SK-N-SH (cell line): ENCODE measurements around the gene CHST10. TPM values are rescaled to one million over a fixed set of nuclear protein-coding genes. Genes with fewer than 3 reads are reported as not detected.

Experiments used
- CTCF ChIA-PET: fragments of 300-600, 350-600 bp; formaldehyde crosslinking; extraction: SDS; loops from one replicate; lab custom pipeline; 2021; lab: Yijun Ruan, JAX
- POLR2A ChIA-PET: fragments of 350-600 bp; sonication (Branson Sonifier 250); formaldehyde crosslinking; extraction: SDS; loops from one replicate; lab custom pipeline; 2020; ENCODE audit warnings: antibody characterized with exemption, inconsistent platforms; lab: Yijun Ruan, JAX
- DNase-seq: peaks from one replicate; pipeline ENCODE4 v3.0.0; 2012
- H2AFZ ChIP-seq: fragments of 200-600 bp; sonication (generic); 2 replicates; pipeline ENCODE4 v1.8.1; 2016; ENCODE audit warnings: antibody characterized with exemption, mild to moderate bottlenecking, low read depth
- H3F3A ChIP-seq: fragments of 200-600 bp; sonication (generic); replicated peaks from 2 replicates; pipeline ENCODE3; 2016; ENCODE audit warnings: antibody characterized with exemption, mild to moderate bottlenecking; ENCODE audit not compliant: insufficient read depth
- H3K27ac ChIP-seq, 2 experiments: fragments of 200-500 bp in 1 of 2; fragments of 200-600 bp in 1 of 2; sonication (Bioruptor generic) in 1 of 2; sonication (generic), shearing (Covaris generic) in 1 of 2; 2 replicates each; pipeline versions ENCODE4 v1.5.1 to v1.6.1; 2014 to 2016; ENCODE audit warnings: low read depth in 2 of 2, inconsistent platforms in 1 of 2, low read length in 1 of 2, mild to moderate bottlenecking in 1 of 2, mixed read lengths in 1 of 2
- H3K27me3 ChIP-seq: fragments of 200-600 bp; sonication (generic), shearing (Covaris generic); 2 replicates; pipeline ENCODE4 v1.6.1; 2016; ENCODE audit warnings: mixed run types; ENCODE audit not compliant: insufficient read depth
- H3K36me3 ChIP-seq, 2 experiments: fragments of 200-500 bp in 1 of 2; fragments of 200-600 bp in 1 of 2; sonication (Bioruptor generic) in 1 of 2; sonication (generic) in 1 of 2; replicated peaks in 1 of 2; 2 replicates each; pipeline versions ENCODE3 to v1.5.1; 2014 to 2016; ENCODE audit warnings: low read length in 1 of 2, mild to moderate bottlenecking in 1 of 2; ENCODE audit not compliant: insufficient read depth in 2 of 2, control insufficient read depth in 1 of 2
- H3K4me1 ChIP-seq, 2 experiments: fragments of 200-500 bp in 1 of 2; fragments of 200-600 bp in 1 of 2; sonication (Bioruptor generic) in 1 of 2; sonication (generic), shearing (Covaris generic) in 1 of 2; 2 replicates each; pipeline versions ENCODE4 v1.5.1 to v1.6.1; 2014 to 2016; ENCODE audit warnings: low read depth in 1 of 2, low read length in 1 of 2, mixed run types in 1 of 2; ENCODE audit not compliant: insufficient read depth in 2 of 2, control insufficient read depth in 1 of 2
- H3K4me2 ChIP-seq: fragments of 200-600 bp; sonication (generic), shearing (Covaris generic); 2 replicates; pipeline ENCODE4 v1.6.1; 2017; ENCODE audit warnings: mixed run types
- H3K4me3 ChIP-seq, 2 experiments: fragments of 200-500 bp in 1 of 2; fragments of 200-600 bp in 1 of 2; sonication (Bioruptor generic) in 1 of 2; sonication (generic), shearing (Covaris generic) in 1 of 2; 2 replicates each; pipeline versions ENCODE4 v1.5.1 to v1.8.1; 2014 to 2016; ENCODE audit warnings: low read depth in 2 of 2, inconsistent platforms in 1 of 2, low read length in 1 of 2, mild to moderate bottlenecking in 1 of 2, mixed read lengths in 1 of 2, moderate library complexity in 1 of 2
- H3K79me2 ChIP-seq: fragments of 200-600 bp; sonication (generic); 2 replicates; pipeline ENCODE4 v1.8.1; 2017; ENCODE audit warnings: mild to moderate bottlenecking; ENCODE audit not compliant: insufficient read depth
- H3K9ac ChIP-seq: fragments of 200-600 bp; sonication (generic); 2 replicates; pipeline ENCODE4 v1.6.1; 2017; ENCODE audit warnings: mixed run types
- H3K9me2 ChIP-seq: fragments of 200-600 bp; sonication (generic); 2 replicates; pipeline ENCODE4 v1.6.1; 2017; ENCODE audit warnings: mixed run types
- H3K9me3 ChIP-seq: fragments of 200-600 bp; sonication (generic); 2 replicates; pipeline ENCODE4 v1.6.1; 2017; ENCODE audit warnings: mixed run types, mild to moderate bottlenecking, moderate library complexity
- H4K20me1 ChIP-seq: fragments of 200-600 bp; sonication (generic); 2 replicates; pipeline ENCODE4 v1.6.1; 2017; ENCODE audit warnings: mild to moderate bottlenecking, mixed run types; ENCODE audit not compliant: insufficient read depth
- ELF1 ChIP-seq: IDR thresholded peaks from 2 replicates; pipeline ENCODE4 v1.4.0; 2012
- EZH2phosphoT487 ChIP-seq: fragments of 200-600 bp; sonication (generic); IDR thresholded peaks from 2 replicates; pipeline ENCODE4 v1.6.1; 2017; ENCODE audit warnings: low read depth, mixed run types, mild to moderate bottlenecking, antibody characterized with exemption, moderate library complexity, borderline replicate concordance
- FOXM1 ChIP-seq: IDR thresholded peaks from 2 replicates; pipeline ENCODE4 v1.4.0; 2012; ENCODE audit warnings: low read depth, mild to moderate bottlenecking
- MEF2A ChIP-seq: IDR thresholded peaks from 2 replicates; pipeline ENCODE4 v1.4.0; 2012; ENCODE audit warnings: low read depth, borderline replicate concordance
- NFIC ChIP-seq: IDR thresholded peaks from 2 replicates; pipeline ENCODE4 v1.4.0; 2012; ENCODE audit warnings: borderline replicate concordance
- RAD21 ChIP-seq: IDR thresholded peaks from 2 replicates; pipeline ENCODE4 v1.6.1; 2012; ENCODE audit warnings: mild to moderate bottlenecking, low read length
- RCOR1 ChIP-seq: fragments of 150-350 bp; IDR thresholded peaks from 2 replicates; pipeline ENCODE4 v1.6.1; 2017; ENCODE audit warnings: antibody characterized with exemption, low read length
- RFX5 ChIP-seq: IDR thresholded peaks from 2 replicates; pipeline ENCODE4 v1.6.1; 2012; ENCODE audit warnings: mild to moderate bottlenecking, improper control_type of control experiment, low read length
- TAF1 ChIP-seq: IDR thresholded peaks from 2 replicates; pipeline ENCODE4 v1.6.1; 2012; ENCODE audit warnings: low read depth, mild to moderate bottlenecking, low read length, moderate library complexity, borderline replicate concordance
- YY1 ChIP-seq: IDR thresholded peaks from 2 replicates; pipeline ENCODE4 v1.4.0; 2012; ENCODE audit warnings: low read depth, mild to moderate bottlenecking
- WGBS: methylation state at CpG from one replicate; pipeline ENCODE4 v1.1.6; 2017; ENCODE audit warnings: low lambda C conversion rate; 5-methylcytosine and 5-hydroxymethylcytosine counted together
- polyA plus RNA-seq, 3 experiments: library from polyadenylated mRNA; depleted of rRNA; stranded (reverse); fragments of >200 nt; gene quantifications; 2 replicates each; pipeline ENCODE4 v1.2.3, GENCODE V29; 2012
- TF ChIP-seq, protein P1 (sequence below): fragments of 150-350 bp; IDR thresholded peaks from 2 replicates; pipeline ENCODE4 v1.6.1; 2016; ENCODE audit warnings: mild to moderate bottlenecking, low read depth, low read length

The CHST10 gene
- polyA plus RNA-seq, 1 of the 3 experiments (the other 2 are of a cell fraction) = 17.6 TPM

DNA sequence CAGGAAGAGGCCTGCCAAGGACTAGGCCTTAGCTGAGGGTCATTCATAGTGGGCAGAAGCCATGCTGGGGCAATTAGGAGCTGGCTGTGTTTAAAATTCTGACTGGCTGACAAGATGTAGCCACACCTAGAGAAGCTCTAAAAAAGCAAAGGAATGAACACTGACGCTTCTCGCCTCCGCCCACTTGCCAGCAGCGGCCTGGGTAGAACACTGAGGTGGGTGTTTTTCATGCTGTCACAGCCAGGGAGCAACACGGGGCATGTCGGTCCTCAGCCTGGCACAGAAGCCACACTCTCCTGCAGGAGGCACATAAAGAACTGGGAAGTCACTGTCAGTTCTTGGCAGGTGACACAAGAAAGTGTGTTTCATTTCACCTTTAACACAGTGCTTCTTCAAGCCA, 10.4 kb downstream of the CHST10 start:
- Histone ChIP-seq H3K9me3 (no peaks in the 10 kb centered on the region), H3K27ac (no peak overlapping the region), H3K36me3 (peaks cover 0 to 31% of the 10 kb centered on the region in 2 experiments), H3K9ac (no peak overlapping the region), H3K4me2 (no peak overlapping the region), H3K9me2 (no peaks in the 10 kb centered on the region), H4K20me1 (no peaks in the 10 kb centered on the region), H3F3A (no peaks in the 10 kb centered on the region), H2AFZ (no peak overlapping the region), H3K4me3 (no peak overlapping the region), H3K4me1 (no peaks in the 10 kb centered on the region; a peak in 1 of 4 replicates), H3K27me3 (no peaks in the 10 kb centered on the region), H3K79me2 (no peaks in the 10 kb centered on the region; the same call in 1 of the 2 replicates)
- POLR2A ChIA-PET = interaction anchor here (1.3 kb wide), 1 partner anchor 10 kb away, joined by 6 read pairs; the partner anchor contains the start of gene CHST10
- TF ChIP-seq TAF1 = no peak
- TF ChIP-seq ELF1 = no peak
- no peak for DNase-seq
- WGBS = 93% methylated on average over 5 of the region's 6 CpGs
- CTCF ChIA-PET = interaction anchor here (0.9 to 2.5 kb wide), 2 partner anchors 16 to 145 kb away, joined by 5 to 7 read pairs; no protein-coding TSS in a partner anchor

DNA sequence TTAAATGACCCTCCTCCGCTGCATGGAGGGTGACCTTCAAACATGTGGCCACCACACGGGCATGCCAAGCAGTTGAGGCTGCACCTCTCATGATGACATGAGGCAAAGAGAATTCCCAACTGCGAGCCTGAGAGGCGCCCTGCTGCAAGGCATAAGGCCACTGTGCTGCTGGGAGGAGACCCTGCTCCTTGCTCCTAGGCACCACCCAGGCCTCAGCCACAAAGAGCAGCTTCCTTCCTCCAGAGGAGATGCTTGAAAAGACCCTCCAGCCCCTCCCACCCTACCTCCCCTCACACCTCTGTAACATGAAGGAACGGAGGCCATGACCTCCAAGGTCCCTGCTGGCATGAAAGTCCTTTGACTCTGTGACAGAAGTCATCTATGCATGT, 11.4 kb downstream of the CHST10 start:
- no peak overlapping the region for H2AFZ ChIP-seq
- no peak overlapping the region for H3K9ac ChIP-seq
- no peak for DNase-seq
- H3K4me1 ChIP-seq = no peaks in the 10 kb centered on the region; a peak in 1 of 4 replicates
- H3K4me3 ChIP-seq = no peak overlapping the region
- H3K27ac ChIP-seq = no peak overlapping the region
- H3K27me3 ChIP-seq = no peaks in the 10 kb centered on the region
- H3F3A ChIP-seq = no peaks in the 10 kb centered on the region
- POLR2A ChIA-PET = interaction anchor here (1.3 kb wide), 1 partner anchor 11 kb away, joined by 6 read pairs; the partner anchor contains the start of gene CHST10
- H3K79me2 ChIP-seq = no peaks in the 10 kb centered on the region
- H3K9me3 ChIP-seq = no peaks in the 10 kb centered on the region
- TF ChIP-seq EZH2phosphoT487 = no peak
- no peak for TF ChIP-seq YY1
- TF ChIP-seq FOXM1 = no peak
- no peak for TF ChIP-seq RCOR1
- no peak for TF ChIP-seq NFIC
- TF ChIP-seq, all 33 proteins: peak for 0
- H3K9me2 ChIP-seq = no peaks in the 10 kb centered on the region
- H3K36me3 ChIP-seq = peaks cover 6 to 40% of the 10 kb centered on the region in 2 experiments
- CTCF ChIA-PET = no interaction called here
- no peaks in the 10 kb centered on the region for H4K20me1 ChIP-seq
- no peak overlapping the region for H3K4me2 ChIP-seq
- WGBS = 90% methylated on average over 3 of the region's 5 CpGs

DNA sequence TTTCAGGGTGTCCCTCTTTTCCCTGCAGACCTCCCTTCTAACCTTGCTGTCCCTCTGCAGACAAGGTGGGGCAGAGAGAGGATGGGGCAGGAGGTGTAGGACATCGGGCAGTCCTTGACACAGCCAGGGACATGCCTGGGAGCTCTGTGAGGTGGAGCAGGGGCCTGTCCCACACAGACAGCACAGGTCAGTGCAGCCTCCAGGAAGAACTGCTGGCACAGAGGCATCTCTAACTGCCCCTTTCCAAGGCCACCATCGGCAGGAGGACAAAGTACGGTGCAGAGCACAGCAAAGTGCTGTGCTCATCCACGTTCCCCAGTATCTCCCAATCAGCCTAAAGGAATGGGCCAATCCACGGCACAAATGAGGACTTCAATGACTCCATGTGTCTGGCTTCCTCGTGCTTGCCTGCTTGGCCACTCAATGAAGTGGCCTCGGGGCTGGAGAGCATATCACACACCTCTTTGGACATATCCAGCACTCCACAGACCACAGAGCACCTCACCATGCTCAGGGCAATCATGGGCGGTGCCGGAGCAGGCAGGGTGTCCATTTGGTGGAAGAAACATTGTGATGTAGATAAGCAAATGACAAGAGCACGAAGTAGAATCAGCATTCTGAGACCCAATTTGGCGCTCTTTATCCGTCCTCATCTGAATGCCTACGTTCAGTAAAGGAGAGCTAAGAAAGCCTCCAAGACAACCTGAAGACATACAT, 11.9 kb downstream of the CHST10 start:
- H2AFZ ChIP-seq = no peak overlapping the region
- H3K9me3 ChIP-seq = no peaks in the 10 kb centered on the region
- no peaks in the 10 kb centered on the region for H3F3A ChIP-seq
- ChIA-PET CTCF (interaction anchor here (1.0 kb wide), 1 partner anchor 11 kb away, joined by 4 read pairs; no protein-coding TSS in a partner anchor), POLR2A (no interaction called here)
- no peaks in the 10 kb centered on the region for H3K79me2 ChIP-seq
- no peaks in the 10 kb centered on the region for H4K20me1 ChIP-seq
- DNase-seq = no peak
- no peak overlapping the region for H3K4me2 ChIP-seq
- no peaks in the 10 kb centered on the region for H3K27me3 ChIP-seq
- no peaks in the 10 kb centered on the region; a peak in 1 of 4 replicates for H3K4me1 ChIP-seq
- no peak overlapping the region for H3K27ac ChIP-seq
- H3K4me3 ChIP-seq = no peak overlapping the region
- TF ChIP-seq RAD21 = no peak
- TF ChIP-seq TAF1 = no peak
- no peak for TF ChIP-seq RFX5
- no peak for TF ChIP-seq EZH2phosphoT487
- no peak for TF ChIP-seq FOXM1
- TF ChIP-seq, protein P1, sequence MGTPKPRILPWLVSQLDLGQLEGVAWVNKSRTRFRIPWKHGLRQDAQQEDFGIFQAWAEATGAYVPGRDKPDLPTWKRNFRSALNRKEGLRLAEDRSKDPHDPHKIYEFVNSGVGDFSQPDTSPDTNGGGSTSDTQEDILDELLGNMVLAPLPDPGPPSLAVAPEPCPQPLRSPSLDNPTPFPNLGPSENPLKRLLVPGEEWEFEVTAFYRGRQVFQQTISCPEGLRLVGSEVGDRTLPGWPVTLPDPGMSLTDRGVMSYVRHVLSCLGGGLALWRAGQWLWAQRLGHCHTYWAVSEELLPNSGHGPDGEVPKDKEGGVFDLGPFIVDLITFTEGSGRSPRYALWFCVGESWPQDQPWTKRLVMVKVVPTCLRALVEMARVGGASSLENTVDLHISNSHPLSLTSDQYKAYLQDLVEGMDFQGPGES = no peak
- no peak for TF ChIP-seq MEF2A
- peaks cover 6 to 43% of the 10 kb centered on the region in 2 experiments for H3K36me3 ChIP-seq
- no peak overlapping the region for H3K9ac ChIP-seq
- no peaks in the 10 kb centered on the region for H3K9me2 ChIP-seq
- 92% methylated on average over 9 of the region's 13 CpGs for WGBS
